HPDE6-E6E7 (cell line): ENCODE data around the gene C19orf44.
A peak's percentile ranks its signal among the peaks of the same experiment; 100 is the strongest.
"Not testable (repeated sequence)": the region's sequence is repeated elsewhere in the genome, so short reads cannot be mapped to it uniquely, and the experiment has no call there.

Experiments
- DNase-seq: peaks from one replicate; pipeline ENCODE4 v3.0.0; 2011; ENCODE audit warnings: missing footprints; ENCODE audit errors: extremely low spot score

The C19orf44 gene

DNA sequence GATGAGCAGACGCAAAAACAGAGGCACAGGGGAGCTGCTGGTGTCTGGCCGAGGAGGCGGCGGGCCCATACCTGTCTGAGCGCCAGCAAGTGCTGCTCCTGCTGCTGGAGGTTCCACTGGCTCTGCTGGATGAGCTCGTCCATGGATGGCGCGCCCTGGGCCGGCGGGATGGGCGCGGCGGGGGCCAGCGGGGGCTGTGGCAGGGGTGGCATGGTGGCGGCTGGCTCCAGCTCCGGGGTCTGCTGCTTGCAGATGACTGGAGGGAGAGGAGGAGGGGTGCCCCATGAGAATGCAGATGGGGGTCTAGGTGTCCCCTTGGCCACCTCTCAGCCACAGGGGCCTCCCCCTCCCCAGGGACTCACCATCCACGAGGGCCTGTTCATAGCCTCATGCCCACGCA is 39.2 kb downstream of the C19orf44 start:
- no peak for DNase-seq

DNA sequence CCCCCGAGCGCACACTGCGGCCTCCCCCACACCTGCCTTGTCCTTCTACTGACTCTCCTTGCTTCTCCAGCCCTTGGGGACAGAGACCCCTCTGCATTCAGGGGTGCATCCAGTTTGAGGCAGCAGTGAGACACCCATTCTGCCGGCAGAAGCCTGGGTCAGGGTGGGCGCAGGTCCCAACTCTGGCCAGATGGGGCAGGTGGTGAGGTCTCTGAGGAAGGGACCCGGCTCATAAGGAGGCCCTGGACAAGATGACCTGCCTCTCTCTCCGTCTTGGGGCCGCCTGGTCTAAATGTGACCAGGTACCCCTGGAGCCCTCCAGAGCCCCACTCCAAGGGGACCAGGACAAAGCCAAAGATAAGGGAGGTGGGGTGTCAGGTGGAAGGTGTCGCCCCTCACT is 39.9 kb downstream of the C19orf44 start:
- DNase-seq = no peak

DNA sequence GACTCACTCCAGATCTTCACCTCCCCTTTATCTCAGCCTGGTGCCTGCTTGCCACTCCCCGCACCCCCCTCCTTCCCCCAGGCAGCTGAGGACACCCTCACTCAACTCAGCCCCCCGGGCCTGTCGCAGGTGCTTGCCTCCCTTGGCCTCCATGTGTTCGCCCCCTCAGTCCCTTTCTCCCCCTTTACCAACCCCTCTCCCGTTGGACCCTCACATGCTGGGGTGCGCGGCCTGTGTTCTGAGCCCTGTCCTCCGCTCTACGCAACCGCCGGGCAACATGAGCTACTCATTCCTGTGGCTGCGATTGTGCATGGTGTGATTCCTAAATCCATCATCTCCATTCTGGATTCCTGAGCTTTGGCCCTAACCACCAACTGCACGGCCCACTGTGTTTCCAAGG is 40.9 kb downstream of the C19orf44 start:
- no peak for DNase-seq

DNA sequence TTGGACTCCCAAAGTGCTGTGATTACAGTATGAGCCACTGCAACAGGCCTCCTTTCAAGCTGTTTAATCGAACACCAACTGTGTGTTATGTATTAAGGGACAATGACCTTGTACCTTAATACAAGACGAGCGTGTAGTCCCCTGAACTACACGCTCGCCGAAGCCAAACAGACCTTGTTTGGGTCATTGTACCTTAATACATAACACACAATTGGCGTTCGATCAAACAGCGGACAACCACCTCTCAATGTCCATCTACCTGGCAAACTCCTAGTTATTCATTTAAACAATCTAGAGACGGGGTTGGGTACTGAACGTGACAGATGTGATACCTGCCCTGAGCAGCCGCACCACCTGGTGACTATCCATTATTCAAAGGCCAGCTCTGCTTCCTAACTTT is 44.8 kb downstream of the C19orf44 start:
- DNase-seq = no peak

DNA sequence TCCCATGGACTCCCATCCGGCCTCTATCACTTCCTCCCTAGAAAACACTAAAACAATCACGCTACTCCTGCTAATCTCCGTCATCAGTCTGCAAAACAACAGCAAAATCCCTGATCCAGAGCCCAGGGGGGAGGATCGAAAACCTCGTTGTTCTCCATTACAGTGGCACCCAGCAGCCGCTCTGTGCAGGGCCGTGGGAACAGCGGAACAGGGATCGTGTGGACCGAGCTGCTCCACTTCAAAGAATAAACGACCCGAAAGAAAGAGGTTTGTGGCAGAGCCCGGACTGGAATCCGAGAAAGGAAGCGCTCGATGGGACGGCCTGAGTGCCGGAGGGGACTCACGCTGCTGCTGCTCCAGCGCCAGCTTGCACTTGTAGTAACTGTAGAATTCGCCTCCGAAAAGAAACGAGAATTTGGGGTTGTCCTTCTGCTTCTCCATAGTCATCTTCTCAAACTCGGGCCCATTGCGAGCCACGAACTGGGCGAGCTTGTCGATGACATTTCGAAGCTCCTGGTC is 45.4 kb downstream of the C19orf44 start:
- DNase-seq = peak; percentile 14

DNA sequence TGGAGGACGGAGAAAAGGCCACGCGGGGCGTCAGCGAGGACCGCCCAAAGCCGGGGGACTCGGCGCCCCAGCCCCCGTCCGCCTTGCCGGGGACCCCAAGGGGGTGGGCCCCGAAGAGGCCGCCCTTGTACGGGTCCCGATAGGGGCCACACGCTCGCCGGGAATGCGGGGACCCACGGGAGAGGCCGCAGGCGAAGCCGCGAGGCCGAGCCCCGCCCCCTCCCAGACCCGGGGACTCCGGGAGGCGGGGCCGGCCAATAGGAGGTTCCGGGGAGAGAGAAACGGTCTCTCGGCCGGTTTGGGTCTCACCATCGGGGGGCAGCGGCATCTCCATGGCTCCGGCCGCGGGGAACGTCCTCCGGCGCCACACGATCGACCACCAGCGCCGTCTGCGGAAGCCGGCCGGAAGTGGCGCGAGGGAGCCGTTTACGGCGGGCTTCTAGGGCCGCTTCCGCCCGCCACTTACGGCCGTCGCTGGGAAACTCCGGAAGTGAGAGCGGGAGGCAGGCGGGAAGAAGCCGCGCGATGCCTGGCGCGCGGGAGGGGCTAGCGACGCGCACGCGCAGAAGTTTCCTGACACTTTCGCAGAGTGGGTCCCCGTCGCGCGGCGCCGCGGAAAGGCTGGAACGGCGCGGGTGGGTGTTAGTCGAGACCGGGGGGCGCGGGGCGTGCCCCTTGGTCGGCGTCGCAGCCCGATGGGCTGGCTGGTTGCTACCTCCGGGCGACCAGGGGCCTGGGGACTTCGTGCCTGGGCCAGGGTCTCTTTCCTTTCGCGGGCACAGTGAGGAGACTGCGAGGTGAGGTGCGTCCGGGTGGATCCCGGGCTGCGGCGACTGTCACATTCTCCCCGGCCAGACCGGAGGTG is 46.1 kb downstream of the C19orf44 start, which contains the start of gene CHERP:
CHERP (minus strand) TSS at position 393 of the 865 bp plus-strand sequence; CDS start at position 334, 59 bp downstream.
- DNase-seq = peak; percentile 87

DNA sequence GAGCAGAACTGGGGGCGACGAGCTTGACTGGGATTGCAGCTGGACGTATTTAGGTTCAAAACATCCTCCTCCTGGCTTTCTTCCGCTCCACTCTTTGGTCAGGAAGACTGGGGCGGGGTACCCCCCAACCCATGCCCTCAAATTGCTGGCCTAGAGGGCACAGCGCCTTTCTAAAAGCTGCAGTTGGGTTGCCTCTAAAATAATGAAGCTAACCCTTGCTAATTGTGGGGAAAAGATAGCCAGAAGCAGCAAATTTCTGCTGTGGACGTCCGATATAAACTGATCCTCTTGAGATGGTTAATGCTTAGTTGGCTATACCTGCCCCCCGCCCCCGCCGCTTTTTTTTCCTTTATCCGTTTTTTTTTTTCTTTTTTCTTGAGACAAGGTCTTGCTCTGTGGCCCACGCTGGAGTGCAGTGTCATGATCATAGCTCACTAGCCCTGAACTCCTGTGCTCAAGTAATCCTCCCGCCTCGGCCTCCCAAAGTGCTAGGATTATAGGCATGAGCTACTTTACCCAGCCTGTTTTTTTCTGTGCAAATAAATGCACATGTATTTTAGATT is 46.8 kb downstream of the C19orf44 start:
- no peak for DNase-seq

DNA sequence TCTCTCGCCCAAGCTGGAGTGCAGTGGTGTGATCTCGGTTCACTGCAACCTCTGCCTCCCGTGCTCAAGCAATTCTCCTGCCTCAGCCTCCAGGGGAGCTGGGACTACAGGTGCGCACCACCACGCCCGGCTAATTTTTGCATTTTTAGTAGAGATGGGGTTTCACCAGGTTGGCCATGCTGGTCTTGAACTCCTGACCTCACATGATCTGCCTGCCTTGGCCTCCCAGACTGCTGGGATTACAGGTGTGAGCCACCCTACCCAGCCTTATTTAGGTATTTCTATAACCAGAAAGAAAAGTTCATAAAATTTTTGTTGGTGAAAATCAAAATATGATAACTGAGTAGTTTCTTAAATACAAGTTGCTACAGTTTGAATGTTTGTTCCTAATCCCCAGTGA is 47.5 kb downstream of the C19orf44 start:
- DNase-seq = not testable (repeated sequence)

DNA sequence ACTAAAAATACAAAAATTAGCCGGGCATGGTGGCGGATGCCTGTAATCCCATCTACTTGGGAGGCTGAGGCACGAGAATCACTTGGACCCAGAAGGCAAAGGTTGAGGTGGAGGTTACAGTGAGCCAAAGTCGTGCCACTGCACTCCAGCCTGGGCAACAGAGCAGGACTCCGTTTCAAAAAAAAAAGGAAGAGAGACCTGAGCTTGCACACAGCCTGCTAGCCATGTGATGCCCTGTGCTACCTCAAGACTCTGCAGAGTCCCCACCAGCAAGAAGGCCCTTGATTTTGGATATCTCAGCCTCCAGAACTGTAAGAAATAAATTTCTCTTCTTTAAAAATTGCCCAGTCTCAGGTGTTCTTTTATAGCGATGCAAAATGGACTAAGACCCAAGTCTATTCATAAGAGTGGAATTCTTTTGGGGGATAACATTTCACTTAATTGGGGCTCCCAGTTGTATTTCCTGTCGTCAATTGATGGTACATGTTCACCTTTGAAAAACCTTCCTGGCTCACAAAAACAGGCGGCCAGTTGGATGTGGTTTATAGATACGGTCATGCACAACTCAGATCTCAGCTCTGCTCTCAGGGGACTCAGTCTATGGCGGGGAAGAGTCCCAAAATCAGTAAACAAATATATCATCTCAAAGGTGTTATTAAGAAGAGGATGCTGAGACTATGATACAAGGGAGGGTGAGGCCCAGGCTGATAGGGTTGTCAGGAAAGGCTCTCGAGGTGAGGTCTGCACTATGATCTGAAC is 48.5 kb downstream of the C19orf44 start:
- DNase-seq = no peak

DNA sequence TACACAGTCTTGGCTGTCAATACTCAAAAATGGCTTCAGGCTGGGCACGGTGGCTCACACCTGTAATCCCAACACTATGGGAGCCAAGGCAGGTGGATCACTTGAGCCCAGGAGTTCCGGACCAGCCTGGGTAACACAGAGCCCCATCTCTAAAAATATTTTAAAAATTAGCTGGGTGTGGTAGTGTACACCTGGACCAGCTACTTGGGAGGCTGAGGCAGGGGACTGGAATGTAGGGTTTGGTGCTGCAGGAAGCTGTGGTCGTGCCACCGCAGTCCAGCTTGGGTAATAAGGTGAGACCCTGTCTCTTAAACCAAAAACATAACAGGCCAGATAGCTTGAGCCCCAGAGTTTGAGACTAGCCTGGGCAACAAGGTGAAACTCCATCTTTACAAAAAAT is 52.8 kb downstream of the C19orf44 start:
- no peak for DNase-seq

DNA sequence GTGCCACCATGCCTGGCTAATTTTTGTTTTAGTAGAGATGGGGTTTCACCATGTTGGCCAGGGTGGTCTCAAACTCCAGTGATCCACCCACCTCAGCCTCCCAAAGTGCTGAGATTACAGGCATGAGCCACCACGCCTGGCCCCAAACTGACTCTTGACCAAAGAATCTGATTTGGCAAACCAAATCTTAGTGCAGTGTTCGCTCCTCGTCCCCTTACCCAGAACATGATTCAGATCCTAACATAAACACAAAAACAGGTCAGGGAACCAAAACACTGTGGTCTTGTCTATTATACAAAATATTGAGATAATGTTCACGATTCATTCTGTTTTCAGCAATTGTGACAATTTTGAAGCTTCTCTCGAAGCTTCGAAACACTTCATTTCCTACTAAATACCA is 55.7 kb downstream of the C19orf44 start:
- DNase-seq = not testable (repeated sequence)

DNA sequence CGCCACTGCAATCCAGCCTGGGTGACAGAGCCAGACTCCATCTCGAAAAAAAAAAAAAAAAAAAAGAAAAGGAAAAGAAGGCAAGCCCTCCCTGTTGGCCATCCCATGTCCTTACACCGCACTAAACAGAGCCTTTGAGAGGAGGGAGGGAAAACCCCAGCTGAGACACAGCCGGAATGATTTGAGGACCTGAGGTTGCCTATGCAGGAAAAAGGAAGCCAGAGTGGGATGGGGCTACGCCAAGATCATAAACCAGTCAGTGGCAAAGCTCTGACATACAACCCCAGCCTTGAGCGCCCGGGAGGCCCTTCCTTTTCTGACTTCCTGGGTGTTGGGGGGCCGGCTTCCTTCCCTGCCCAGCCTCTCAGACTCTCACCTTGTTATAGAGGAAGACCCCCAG is 58.6 kb downstream of the C19orf44 start:
- DNase-seq = no peak

DNA sequence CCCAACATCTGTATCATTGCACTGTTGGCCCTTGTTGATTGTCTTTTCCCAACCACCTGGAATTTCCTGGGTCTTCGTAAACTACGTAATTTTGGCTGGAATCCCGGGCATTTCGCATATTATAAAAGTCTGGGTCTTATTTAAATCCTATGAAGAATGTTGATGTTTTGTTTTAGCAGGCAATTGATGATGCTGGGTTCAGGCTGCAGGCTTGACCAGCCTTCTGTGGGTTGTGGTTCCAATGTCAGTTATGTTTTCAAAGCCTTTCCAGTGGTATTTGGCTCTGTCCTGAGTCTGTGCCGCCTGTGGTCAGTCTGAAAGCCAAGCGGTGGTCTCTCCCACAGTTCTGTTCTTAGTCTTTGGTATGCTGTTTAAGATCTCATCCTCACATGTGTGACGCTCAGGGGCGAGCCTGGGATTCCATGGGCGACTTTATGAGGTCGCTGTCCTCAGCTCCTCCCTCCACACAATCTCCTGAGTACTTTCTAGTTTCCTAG is 63.6 kb downstream of the C19orf44 start:
- no peak for DNase-seq

DNA sequence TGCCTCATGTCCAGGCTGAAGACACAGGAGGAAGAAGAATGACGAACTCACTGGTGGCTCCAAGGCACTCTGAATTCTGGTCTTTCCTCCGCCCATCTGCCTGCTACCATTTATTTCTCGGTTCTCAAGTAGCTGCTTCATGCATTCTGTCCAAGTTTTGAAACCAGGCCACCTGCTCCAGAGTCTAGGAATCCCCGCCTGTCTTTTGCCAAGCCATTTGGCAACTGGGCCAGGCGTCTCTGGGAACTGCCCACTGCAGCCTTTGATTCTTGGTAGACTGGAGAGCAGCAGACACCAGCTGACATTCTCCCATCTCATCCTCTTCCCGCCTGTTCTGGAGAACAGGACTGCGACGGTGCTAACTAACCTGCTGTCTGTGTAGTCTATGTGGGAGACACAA is 65.2 kb downstream of the C19orf44 start:
- DNase-seq = no peak

DNA sequence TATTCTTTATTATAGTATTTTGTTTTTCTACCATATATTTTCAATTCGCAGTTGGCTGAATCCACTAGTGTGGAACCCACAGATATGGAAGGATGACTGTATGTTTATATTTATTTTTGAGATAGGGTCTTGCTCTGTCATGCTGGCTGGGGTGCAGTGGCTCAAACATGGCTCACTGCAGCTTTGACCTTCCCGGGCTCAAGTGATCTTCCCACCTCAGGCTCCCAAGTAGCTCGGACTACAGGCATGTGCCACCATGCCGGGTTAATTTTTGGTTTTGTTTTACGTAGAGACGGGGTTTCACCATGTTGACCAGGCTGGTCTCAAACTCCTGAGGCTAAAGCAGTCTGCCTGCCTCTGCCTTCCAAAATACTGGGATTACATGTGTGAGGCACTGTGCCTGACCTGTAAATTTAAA is 66.4 kb downstream of the C19orf44 start:
- DNase-seq = no peak

DNA sequence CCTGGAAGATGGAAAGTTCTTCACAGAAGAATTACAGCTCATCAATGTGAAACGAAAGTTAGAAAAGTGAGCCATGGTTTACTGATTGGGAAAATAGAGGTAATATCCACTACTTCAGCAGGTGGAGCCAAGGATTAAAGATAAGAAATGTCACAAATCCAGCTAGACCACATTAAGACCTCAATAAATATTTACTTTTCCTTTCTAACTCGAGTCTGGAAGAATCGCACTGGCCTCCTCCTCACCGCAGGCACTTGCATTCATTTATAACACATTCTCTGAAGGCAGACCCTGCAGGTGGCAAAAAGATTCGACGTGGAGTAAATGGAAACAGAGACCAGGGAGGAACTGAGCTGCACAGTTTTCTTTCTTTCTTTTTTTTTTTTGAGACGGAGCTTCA is 68.6 kb downstream of the C19orf44 start:
- DNase-seq = no peak

DNA sequence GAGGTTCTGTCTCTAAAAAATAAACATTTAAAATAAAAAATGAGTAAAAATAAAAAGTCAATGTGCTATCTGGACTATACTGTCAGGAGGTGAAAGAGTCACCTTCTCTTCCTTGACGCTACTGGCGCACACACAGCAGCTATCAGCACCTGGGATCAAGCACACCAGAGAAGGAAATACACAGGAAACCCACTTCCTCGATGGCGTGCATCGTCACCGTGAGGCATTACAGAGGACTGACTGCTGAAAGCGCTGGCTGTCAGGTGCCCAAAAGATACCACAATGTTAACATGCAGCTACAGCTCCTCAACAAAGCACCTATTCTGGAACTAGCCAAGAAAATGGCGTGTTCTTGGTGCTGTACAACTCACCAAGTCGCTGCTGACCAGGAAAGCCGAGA is 70.0 kb downstream of the C19orf44 start:
- no peak for DNase-seq

DNA sequence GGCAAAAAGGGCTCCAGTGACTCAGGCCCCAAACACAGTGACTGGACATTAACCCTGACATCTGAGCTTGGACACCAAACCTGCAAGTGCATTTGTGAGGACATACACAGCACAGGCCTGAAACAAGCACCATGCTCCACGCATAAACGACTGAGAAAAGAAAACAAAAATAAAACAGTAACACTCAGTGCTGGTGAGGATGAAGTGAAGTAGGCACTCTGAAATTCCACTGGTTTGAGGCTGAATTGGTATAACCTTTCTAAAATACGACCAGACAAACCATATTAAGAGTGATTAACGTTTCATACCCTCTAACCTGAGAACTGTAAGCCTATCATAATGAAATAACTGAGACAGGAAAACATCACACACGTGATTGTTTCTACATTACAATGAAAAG is 70.5 kb downstream of the C19orf44 start:
- DNase-seq = no peak

DNA sequence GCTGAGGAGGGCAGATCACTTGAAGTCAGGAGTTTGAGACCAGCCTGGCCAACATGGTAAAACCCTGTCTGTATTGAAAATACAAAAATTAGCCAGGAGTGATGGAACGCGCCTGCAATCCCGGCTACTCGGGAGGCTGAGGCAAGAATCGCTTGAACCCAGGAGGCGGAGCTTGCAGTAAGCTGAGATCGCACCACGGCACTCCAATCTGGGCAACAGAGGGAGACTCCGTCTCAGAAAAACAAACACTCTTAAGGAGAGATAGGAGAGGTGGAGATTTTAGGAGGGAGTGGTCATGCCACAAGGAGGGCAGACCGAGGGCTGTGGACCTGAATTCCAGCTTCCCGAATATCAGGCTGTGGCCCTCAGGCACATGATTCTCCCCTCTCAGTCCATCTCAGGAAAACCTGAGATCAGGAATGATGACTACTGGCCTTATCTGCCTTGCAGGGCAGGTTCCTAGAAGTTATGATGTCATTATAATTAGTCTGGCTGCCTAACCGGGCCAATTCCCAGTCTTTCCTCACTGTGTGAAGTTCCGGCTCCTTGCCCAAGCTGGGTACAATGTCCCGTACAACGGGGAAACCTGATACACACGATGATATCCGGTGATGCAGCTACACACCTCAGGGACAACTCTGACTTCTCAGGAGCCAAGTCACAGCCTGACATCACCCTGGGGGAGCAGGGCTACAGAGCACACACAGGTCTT is 73.6 kb downstream of the C19orf44 start:
- DNase-seq = no peak
